ENCODE data around the gene CCDC88C. TPM values are rescaled to one million over a fixed set of nuclear protein-coding genes. Genes with fewer than 3 reads are reported as not detected.

The CCDC88C gene
- total RNA-seq, 1 experiment from 2014 or later, result 64.8 TPM

- TF ChIP-seq ZNF138 (CRISPR knock-in tag; conservative IDR thresholded peaks at IDR 0.05), result no peak
These were observed 194.4 kb downstream of the CCDC88C start (continued) for GRCh38 chr14:91223028-91223783.

Other genes starting within 250 kb of the CCDC88C start
- 0.21 to 0.28 TPM (median 0.27 TPM) in 3 replicates for gene GPR68, start 173.1 kb downstream of the CCDC88C start, total RNA-seq (2021)
- gene PPP4R3A, start 92.5 kb upstream of the CCDC88C start, total RNA-seq (2021), result 102 to 124 TPM (median 105 TPM) in 3 replicates